ENCODE data around the gene SKA3. TPM values are rescaled to one million over a fixed set of nuclear protein-coding genes. Genes with fewer than 3 reads are reported as not detected.

The SKA3 gene
- total RNA-seq, 1 donor from 2014 or later = 29.6 TPM

DNA sequence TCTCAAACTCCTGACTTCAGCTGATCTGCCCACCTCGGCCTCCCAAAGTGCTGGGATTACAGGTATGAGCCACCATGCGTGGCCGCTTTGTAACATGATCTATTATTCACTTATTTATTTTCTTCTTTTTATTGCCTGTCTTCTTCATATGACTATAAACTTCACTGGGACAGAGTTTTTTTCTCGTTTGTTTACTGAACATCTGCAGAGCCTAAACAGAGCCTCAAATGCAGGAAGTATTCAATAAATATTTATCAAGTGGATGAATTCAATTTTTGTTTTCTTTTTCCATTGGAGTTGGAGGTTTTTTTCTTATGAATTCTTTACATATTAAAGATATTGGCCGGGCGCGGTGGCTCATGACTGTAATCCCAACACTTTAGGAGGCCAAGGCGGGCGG is 54.7 kb downstream of the SKA3 start:
- Mint-ChIP-seq H3K9me3 (no peaks in the 10 kb centered on the region), H3K4me3 (ENCODE audit: low read depth) (no peak overlapping the region), H3K36me3 (ENCODE audit: low read depth) (no peaks in the 10 kb centered on the region), H3K4me1 (ENCODE audit: low read depth) (no peaks in the 10 kb centered on the region), H3K27ac (no peak overlapping the region), H3K27me3 (ENCODE audit: low read depth) (no peaks in the 10 kb centered on the region)
- DNase-seq (ENCODE audit: low spot score) = no peak
- intact Hi-C loops (cut with micrococcal nuclease) = no loop called here

DNA sequence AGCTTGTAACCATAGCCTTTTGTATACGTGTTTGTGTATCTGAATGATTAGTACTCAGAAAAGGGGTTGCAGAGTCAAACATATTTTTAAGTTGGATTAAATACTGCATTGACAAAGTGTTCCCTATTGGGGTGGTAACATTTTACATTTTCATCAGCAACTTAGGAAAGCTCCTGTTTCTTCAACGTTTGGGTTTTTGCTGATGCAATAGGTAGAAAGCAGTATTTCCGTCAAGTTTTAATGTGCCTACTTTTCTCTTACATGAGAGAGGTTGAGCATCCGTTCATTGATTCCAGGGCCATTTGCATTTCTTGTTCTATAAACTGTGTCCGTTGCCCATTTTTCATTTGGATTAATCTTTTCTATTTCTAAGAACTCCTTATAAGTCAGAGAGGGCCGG is 56.2 kb downstream of the SKA3 start:
- Mint-ChIP-seq H3K4me1 (ENCODE audit: low read depth) (no peaks in the 10 kb centered on the region), H3K27ac (no peak overlapping the region), H3K36me3 (ENCODE audit: low read depth) (no peaks in the 10 kb centered on the region), H3K9me3 (no peaks in the 10 kb centered on the region), H3K27me3 (ENCODE audit: low read depth) (no peaks in the 10 kb centered on the region), H3K4me3 (ENCODE audit: low read depth) (no peak overlapping the region)
- intact Hi-C loops (cut with micrococcal nuclease) = no loop called here
- DNase-seq (ENCODE audit: low spot score) = no peak

DNA sequence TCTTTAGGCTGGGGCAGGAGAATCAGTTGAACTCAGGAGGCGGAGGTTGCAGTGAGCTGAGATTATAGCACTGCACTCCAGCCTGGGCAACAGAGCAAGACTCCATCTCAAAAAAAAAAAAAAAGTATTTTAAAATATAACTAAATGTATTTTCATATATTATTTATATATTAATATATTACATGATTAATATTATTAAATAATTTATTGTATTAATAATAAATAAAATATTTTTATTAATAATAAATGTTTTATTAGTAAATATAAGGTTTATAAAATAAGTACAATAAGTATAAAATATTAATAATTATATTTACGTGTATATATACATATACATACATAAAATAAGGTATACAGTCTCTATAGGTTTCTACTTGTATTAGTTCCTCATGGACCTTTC is 56.8 kb downstream of the SKA3 start:
- DNase-seq (ENCODE audit: low spot score) = no peak
- no peaks in the 10 kb centered on the region for H3K9me3 Mint-ChIP-seq
- no peaks in the 10 kb centered on the region for H3K4me1 Mint-ChIP-seq (ENCODE audit: low read depth)
- no peaks in the 10 kb centered on the region for H3K27me3 Mint-ChIP-seq (ENCODE audit: low read depth)
- intact Hi-C loops (cut with micrococcal nuclease) = loop anchor here (10.0 kb wide), 1 partner anchor 175 kb away; no protein-coding TSS in a partner anchor
- H3K36me3 Mint-ChIP-seq (ENCODE audit: low read depth) = no peaks in the 10 kb centered on the region
- no peak overlapping the region for H3K4me3 Mint-ChIP-seq (ENCODE audit: low read depth)
- no peak overlapping the region for H3K27ac Mint-ChIP-seq

DNA sequence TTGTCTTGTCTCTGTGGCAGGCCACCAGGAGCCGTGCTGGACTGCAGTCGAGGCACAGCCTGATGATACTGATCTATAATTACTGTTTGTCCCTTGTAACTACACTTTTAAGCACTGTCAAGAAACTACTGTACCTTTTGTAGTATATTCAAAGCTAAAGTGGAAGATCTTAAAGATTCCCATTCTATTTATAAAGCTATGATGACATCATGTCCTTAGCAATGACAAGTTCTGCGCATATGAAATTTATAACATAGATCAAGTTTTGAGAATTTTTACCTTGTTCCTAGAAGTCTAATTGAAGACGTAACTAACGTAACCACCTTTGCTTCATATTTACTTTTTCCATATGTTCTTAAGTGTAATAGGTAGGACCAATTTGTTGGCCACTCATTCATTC is 58.2 kb downstream of the SKA3 start:
- intact Hi-C loops (cut with micrococcal nuclease) = loop anchor here (10.0 kb wide), 1 partner anchor 177 kb away; no protein-coding TSS in a partner anchor

DNA sequence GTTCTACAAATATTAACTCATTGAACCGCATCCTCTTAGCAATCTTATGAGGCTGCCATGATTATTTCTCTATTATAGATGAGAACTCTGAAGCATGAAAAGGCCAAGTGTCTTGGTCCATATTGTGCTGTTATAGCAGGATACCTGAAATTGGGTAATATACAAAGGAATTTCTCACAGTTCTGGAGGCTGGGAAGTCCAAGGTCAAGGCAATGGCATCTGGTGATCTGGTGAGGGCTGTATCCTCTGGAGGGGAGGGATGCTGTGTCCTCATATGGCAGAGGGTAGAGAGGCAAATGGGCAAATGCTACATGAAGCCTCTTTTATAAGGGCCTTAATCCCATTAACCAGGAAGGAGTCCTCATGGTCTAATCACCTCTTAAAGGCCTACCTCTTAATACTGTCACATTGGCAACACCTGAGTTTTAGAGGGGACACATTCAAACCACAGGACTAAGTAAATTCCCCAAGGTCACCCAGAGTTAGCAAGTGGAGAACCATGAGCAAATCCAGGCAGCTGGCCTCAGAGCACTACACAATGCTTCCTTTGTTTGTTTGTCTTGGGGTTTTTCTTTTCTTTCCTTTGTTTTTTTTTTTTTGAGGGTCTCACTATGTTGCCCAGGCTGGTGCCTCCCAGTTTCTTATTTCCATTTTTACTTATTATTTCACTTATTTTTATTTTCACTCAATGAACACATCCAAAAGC is 59.1 kb downstream of the SKA3 start:
- Mint-ChIP-seq H3K27me3 (ENCODE audit: low read depth) (no peaks in the 10 kb centered on the region), H3K36me3 (ENCODE audit: low read depth) (no peaks in the 10 kb centered on the region), H3K4me3 (ENCODE audit: low read depth) (no peak overlapping the region), H3K9me3 (no peaks in the 10 kb centered on the region), H3K4me1 (ENCODE audit: low read depth) (no peaks in the 10 kb centered on the region), H3K27ac (no peak overlapping the region)
- DNase-seq (ENCODE audit: low spot score) = no peak
- intact Hi-C loops (cut with micrococcal nuclease) = loop anchor here (10.0 kb wide), 1 partner anchor 178 kb away; no protein-coding TSS in a partner anchor

More for the DNA sequence above, 58.2 kb downstream of the SKA3 start:
- Mint-ChIP-seq H3K4me3 (ENCODE audit: low read depth) (no peak overlapping the region), H3K4me1 (ENCODE audit: low read depth) (no peaks in the 10 kb centered on the region), H3K27me3 (ENCODE audit: low read depth) (no peaks in the 10 kb centered on the region), H3K36me3 (ENCODE audit: low read depth) (no peaks in the 10 kb centered on the region), H3K9me3 (no peaks in the 10 kb centered on the region), H3K27ac (no peak overlapping the region)
- no peak for DNase-seq (ENCODE audit: low spot score)

DNA sequence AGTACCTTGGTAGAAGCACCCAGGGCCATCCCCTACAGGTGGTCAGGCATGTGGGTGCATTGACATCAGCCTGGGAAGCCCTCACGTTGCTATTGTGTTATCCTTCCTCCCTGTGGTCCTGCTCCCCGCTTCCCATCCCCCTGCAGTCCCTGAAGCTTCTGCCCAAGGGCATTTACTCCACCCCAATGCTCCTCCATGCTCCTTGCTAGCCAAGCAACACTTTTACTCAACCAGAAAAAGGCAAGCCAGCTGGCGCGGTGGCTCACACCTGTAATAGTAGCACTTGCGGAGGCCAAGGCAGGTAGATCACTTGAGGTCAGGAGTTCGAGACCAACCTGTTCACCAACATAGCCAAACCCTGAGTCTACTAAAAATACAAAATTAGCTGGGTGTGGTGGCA is 60.2 kb downstream of the SKA3 start:
- H3K9me3 Mint-ChIP-seq = no peaks in the 10 kb centered on the region
- DNase-seq (ENCODE audit: low spot score) = no peak
- H3K27ac Mint-ChIP-seq = no peak overlapping the region
- H3K36me3 Mint-ChIP-seq (ENCODE audit: low read depth) = no peaks in the 10 kb centered on the region
- no peaks in the 10 kb centered on the region for H3K4me1 Mint-ChIP-seq (ENCODE audit: low read depth)
- no peaks in the 10 kb centered on the region for H3K27me3 Mint-ChIP-seq (ENCODE audit: low read depth)
- no peak overlapping the region for H3K4me3 Mint-ChIP-seq (ENCODE audit: low read depth)
- intact Hi-C loops (cut with micrococcal nuclease) = loop anchor here (10.0 kb wide), 1 partner anchor 179 kb away; no protein-coding TSS in a partner anchor

DNA sequence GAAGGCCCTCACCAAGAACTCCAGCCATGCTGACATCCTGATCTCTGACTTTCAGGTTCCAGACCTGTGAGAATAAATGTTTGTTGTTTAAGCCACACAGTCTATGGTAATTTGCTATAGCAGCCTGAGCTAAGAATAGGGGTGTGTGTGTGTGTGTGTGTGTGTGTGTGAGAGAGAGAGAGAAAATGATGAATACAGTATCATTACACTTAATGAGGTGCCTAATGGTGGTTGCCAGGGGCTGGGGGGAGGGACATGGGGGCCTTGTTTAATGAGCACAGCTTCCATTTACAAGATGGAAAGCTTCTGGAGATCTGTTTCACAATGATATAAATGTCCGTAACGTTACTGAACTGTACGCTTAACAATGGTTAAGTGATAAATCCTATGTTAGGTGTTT is 61.1 kb downstream of the SKA3 start:
- no peak for DNase-seq (ENCODE audit: low spot score)
- no peaks in the 10 kb centered on the region for H3K36me3 Mint-ChIP-seq (ENCODE audit: low read depth)
- no peaks in the 10 kb centered on the region for H3K9me3 Mint-ChIP-seq
- intact Hi-C loops (cut with micrococcal nuclease) = loop anchor here (10.0 kb wide), 1 partner anchor 180 kb away; no protein-coding TSS in a partner anchor
- no peak overlapping the region for H3K4me3 Mint-ChIP-seq (ENCODE audit: low read depth)
- H3K4me1 Mint-ChIP-seq (ENCODE audit: low read depth) = no peaks in the 10 kb centered on the region
- no peaks in the 10 kb centered on the region for H3K27me3 Mint-ChIP-seq (ENCODE audit: low read depth)
- H3K27ac Mint-ChIP-seq = no peak overlapping the region

DNA sequence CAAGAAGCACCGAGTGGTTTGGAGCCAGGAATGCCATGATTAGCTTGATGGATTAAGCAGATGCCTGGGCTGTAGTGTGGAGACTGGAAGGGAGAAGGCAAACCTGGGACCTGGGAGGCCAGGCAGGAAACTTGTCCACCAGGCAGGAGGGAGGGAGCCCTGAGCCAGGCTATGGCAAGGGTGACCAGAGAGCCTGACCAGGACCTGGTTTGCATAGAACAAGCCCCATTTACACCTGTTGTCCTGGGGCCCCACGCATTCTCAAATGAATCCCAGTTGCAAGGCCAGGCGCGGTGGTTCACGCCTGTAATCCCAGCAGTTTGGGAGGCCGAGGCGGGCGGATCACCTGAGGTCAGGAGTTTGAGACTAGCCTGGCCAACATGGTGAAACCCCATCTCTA is 64.8 kb downstream of the SKA3 start:
- DNase-seq (ENCODE audit: low spot score) = no peak
- H3K9me3 Mint-ChIP-seq = no peaks in the 10 kb centered on the region
- H3K4me3 Mint-ChIP-seq (ENCODE audit: low read depth) = no peak overlapping the region
- no peaks in the 10 kb centered on the region for H3K36me3 Mint-ChIP-seq (ENCODE audit: low read depth)
- H3K4me1 Mint-ChIP-seq (ENCODE audit: low read depth) = no peaks in the 10 kb centered on the region
- intact Hi-C loops (cut with micrococcal nuclease) = loop anchor here (10.0 kb wide), 1 partner anchor 183 kb away; no protein-coding TSS in a partner anchor
- H3K27me3 Mint-ChIP-seq (ENCODE audit: low read depth) = no peaks in the 10 kb centered on the region
- H3K27ac Mint-ChIP-seq = no peak overlapping the region

DNA sequence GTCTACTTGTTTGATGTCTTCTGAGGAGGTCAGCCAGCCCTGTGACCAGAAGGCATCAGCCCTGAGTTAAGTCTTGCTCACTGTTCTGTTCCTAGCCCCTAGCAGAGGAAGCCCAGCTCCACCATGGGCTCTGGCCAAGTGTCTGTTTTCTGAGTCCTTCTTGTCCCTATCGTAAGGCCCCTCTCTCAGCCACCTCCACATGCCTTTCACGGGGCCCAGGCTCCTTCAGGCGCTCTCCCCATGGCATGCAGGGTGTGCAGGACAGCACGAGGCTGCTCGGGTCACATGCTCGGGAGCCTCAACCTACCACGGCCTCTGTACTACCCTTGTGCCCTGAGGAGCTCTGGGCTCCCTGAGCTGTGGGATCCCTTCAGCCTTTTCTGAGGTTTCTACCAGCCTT is 67.2 kb downstream of the SKA3 start:
- Mint-ChIP-seq H3K27me3 (ENCODE audit: low read depth) (no peaks in the 10 kb centered on the region), H3K36me3 (ENCODE audit: low read depth) (no peaks in the 10 kb centered on the region), H3K4me3 (ENCODE audit: low read depth) (no peak overlapping the region), H3K27ac (no peak overlapping the region), H3K4me1 (ENCODE audit: low read depth) (no peaks in the 10 kb centered on the region), H3K9me3 (no peaks in the 10 kb centered on the region)
- DNase-seq (ENCODE audit: low spot score) = no peak
- intact Hi-C loops (cut with micrococcal nuclease) = no loop called here

DNA sequence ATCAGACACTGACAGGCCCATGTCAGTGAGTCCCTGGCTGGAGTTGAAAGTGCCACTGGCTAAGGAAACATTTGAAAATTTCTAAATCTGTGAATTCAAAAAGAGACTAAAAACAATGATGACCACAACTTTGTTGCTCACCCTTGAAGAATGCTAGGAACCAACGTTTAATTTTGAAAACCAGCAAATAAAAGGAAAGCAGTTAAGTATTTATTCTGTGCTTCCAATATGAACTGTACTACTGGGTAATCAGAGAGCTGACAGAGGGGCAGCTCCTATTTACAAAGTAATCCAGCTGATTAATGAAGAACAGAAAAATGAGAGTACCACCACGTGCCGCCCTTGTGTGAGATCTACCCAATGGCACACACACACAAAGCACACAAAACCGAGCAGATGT is 70.3 kb downstream of the SKA3 start:
- H3K27me3 Mint-ChIP-seq (ENCODE audit: low read depth) = no peaks in the 10 kb centered on the region
- H3K27ac Mint-ChIP-seq = no peak overlapping the region
- no peaks in the 10 kb centered on the region for H3K4me1 Mint-ChIP-seq (ENCODE audit: low read depth)
- intact Hi-C loops (cut with micrococcal nuclease) = no loop called here
- H3K9me3 Mint-ChIP-seq = no peaks in the 10 kb centered on the region
- H3K4me3 Mint-ChIP-seq (ENCODE audit: low read depth) = no peak overlapping the region
- no peaks in the 10 kb centered on the region for H3K36me3 Mint-ChIP-seq (ENCODE audit: low read depth)
- DNase-seq (ENCODE audit: low spot score) = no peak

DNA sequence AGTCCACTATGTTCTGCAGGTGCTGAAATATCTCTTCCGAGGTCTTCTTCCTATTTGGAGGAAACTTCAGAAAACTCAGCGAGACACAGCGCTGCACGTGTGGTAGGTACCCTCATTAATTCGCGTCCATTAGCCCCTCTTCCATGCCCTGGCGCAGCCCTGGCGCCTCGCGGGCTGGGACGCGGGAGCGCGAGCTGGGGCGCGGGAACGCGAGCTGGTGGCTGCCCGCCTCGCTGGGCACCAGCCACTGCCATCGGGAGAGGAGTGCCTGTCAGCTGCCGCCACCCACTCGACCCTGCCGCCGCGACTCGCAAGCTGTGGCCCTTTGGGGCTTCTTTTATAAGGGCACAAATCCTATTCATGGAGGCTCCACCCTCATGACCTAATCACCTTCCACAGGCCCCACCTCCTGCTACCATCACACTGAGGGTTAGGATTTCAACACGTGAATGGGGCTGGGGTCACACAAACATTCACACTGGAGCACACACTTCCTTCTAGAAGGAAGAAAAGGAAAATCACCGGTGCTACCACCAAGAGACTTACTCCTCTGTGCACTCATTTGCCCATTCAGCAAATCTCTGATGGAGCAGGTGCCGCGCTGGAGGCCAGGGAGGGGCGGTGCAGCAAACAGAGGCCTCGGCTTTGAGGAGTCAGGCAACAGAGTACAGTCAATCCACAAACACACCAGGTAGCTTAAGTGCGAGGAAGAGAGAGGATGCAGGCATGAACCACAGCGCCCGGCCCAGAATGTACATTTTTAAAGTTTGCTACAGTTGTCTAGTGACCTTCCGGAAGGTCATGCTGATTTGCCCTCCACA is 71.9 kb downstream of the SKA3 start:
- no peak overlapping the region for H3K4me3 Mint-ChIP-seq (ENCODE audit: low read depth)
- intact Hi-C loops (cut with micrococcal nuclease) = no loop called here
- no peaks in the 10 kb centered on the region for H3K27me3 Mint-ChIP-seq (ENCODE audit: low read depth)
- no peaks in the 10 kb centered on the region for H3K4me1 Mint-ChIP-seq (ENCODE audit: low read depth)
- H3K27ac Mint-ChIP-seq = no peak overlapping the region
- no peaks in the 10 kb centered on the region for H3K9me3 Mint-ChIP-seq
- no peaks in the 10 kb centered on the region for H3K36me3 Mint-ChIP-seq (ENCODE audit: low read depth)
- no peak for DNase-seq (ENCODE audit: low spot score)
